Neural progenitor cell (in vitro differentiated cells): ENCODE results near the gene SPRED2.

ENCODE experiments used
- EZH2 ChIP-seq: fragments of 200-600 bp; sonication (generic); IDR thresholded peaks from 2 replicates; pipeline ENCODE4 v1.6.1; 2017; ENCODE audit warnings: antibody characterized with exemption, mild to moderate bottlenecking, moderate library complexity
- EZH2phosphoT487 ChIP-seq: fragments of 200-600 bp; sonication (generic); IDR thresholded peaks from 2 replicates; pipeline ENCODE4 v1.6.1; 2017; ENCODE audit warnings: antibody characterized with exemption
- TF ChIP-seq, protein P1 (sequence below): fragments of 200-600 bp; sonication (generic); IDR thresholded peaks from 2 replicates; pipeline ENCODE4 v1.5.1; 2017; ENCODE audit warnings: antibody characterized with exemption, mild to moderate bottlenecking

DNA sequence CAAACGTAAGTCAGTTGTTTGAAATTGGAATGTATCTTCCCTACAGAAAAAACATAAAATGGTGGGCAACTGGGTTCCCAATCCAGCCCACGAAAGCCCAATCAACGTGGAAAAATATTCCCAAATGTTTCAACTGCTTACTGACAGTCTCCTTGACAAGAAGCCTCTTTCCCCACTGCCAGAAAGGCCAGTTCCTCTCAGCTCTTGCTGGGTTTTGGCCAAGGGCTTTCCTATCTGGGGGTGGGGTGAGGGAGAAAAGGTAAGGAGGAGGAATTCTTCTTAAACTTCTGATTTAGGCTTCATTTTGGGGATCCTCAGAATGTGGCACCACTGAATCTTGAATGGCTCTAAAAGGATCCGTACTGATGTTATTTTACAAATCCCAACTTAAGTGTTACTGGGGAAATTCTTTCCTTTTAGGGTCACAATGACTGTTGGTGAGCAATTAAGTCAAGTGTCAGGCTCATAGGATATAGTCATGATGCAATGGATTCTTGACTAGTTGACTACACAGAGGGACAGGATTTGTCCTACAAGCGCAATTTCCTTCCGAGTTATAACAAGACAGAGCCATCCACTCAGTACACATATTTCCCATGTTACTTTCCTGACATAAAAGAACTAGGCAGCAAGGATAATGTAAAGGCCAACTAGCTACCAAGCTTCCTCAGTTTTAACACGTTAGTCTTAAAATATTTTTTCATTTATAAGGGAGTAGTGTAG is 73.6 kb downstream of the SPRED2 start:
- TF ChIP-seq, protein P1, sequence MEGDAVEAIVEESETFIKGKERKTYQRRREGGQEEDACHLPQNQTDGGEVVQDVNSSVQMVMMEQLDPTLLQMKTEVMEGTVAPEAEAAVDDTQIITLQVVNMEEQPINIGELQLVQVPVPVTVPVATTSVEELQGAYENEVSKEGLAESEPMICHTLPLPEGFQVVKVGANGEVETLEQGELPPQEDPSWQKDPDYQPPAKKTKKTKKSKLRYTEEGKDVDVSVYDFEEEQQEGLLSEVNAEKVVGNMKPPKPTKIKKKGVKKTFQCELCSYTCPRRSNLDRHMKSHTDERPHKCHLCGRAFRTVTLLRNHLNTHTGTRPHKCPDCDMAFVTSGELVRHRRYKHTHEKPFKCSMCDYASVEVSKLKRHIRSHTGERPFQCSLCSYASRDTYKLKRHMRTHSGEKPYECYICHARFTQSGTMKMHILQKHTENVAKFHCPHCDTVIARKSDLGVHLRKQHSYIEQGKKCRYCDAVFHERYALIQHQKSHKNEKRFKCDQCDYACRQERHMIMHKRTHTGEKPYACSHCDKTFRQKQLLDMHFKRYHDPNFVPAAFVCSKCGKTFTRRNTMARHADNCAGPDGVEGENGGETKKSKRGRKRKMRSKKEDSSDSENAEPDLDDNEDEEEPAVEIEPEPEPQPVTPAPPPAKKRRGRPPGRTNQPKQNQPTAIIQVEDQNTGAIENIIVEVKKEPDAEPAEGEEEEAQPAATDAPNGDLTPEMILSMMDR: no peak
- TF ChIP-seq EZH2phosphoT487 (no peak), EZH2 (no peak)
